Gastroesophageal sphincter (tissue), 3 donors: Measurements from ENCODE around the gene MTCL3.

Experiments used
- CTCF ChIP-seq, 4 experiments: fragments of 200-600 bp in 2 of 4; fragments of 450-650 bp in 2 of 4; sonication (generic) in 1 of 4; IDR thresholded peaks; one replicate each; pipeline ENCODE4 v1.5.1; 2017 to 2019; ENCODE audit warnings: antibody characterized with exemption in 4 of 4, mild to moderate bottlenecking in 2 of 4, moderate library complexity in 2 of 4
- EP300 ChIP-seq: sonication (generic); formaldehyde crosslinking; IDR thresholded peaks from one replicate; pipeline ENCODE4 v1.6.1; 2017; ENCODE audit warnings: antibody characterized with exemption, mild to moderate bottlenecking
- POLR2A ChIP-seq, 2 donors: fragments of 450-650 bp; IDR thresholded peaks; one replicate each; pipeline ENCODE4 v1.6.1; 2017; ENCODE audit warnings: antibody characterized with exemption in 2 of 2, mild to moderate bottlenecking in 2 of 2, moderate library complexity in 1 of 2
- POLR2AphosphoS5 ChIP-seq: sonication (generic); formaldehyde crosslinking; IDR thresholded peaks from one replicate; pipeline ENCODE4 v1.6.1; 2017; ENCODE audit warnings: antibody characterized with exemption

GRCh38 chr6:127452803-127453202 lies 66.3 kb downstream of the MTCL3 start:
- TF ChIP-seq EP300 (no peak), CTCF (IDR thresholded peaks at IDR 0.05) (no peak), POLR2A (IDR thresholded peaks at IDR 0.05) (no peak), POLR2AphosphoS5 (no peak)
